ENCODE data around the gene MUC4. TPM values are rescaled to one million over a fixed set of nuclear protein-coding genes. Genes with fewer than 3 reads are reported as not detected.

Gene MUC4
- total RNA-seq, 2 donors from 2014 or later, result 0.35 to 2.3 TPM

DNA sequence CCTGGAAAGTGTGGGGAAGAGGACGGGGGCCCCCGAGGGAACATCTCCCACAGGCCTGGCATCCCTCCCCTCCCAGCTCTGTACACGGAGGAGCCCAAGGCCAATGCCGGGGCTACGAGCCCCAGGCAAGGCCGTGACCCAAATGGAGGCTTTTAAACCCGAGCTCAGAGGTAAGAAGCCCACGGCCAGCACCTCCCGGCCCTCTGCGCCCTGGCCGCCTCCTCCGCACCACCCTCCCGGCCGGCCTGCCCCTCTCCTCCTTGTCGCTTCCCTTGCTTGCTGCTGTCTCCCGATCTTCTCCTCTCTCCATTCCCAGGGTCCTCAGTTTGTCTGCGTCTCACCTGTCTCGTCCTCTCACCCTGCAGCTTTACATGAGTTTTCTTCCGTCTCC is 1.3 kb downstream of the MUC4 start:
- Histone ChIP-seq H3K36me3 (ENCODE audit: control insufficient read depth, insufficient read depth, low read length) (no peaks in the 10 kb centered on the region), H3K27me3 (ENCODE audit: control insufficient read depth, insufficient read depth, low read length, poor library complexity, severe bottlenecking) (no peaks in the 10 kb centered on the region), H3K9ac (ENCODE audit: extremely low read depth, low read length, poor library complexity, severe bottlenecking) (no peak overlapping the region), H3K4me3 (ENCODE audit: low read length) (no peak overlapping the region), H3K9me3 (ENCODE audit: control insufficient read depth, low read length) (no peaks in the 10 kb centered on the region), H3K27ac (ENCODE audit: low read depth, low read length) (no peak overlapping the region), H3K4me1 (ENCODE audit: control insufficient read depth, insufficient read depth, low read length) (no peaks in the 10 kb centered on the region)
- Mint-ChIP-seq H3K9me3 (no peaks in the 10 kb centered on the region), H3K27ac (no peak overlapping the region), H3K36me3 (ENCODE audit: low read depth) (no peaks in the 10 kb centered on the region), H3K4me1 (peaks cover 14% of the 10 kb centered on the region), H3K4me3 (no peak overlapping the region), H3K27me3 (ENCODE audit: insufficient read depth) (peaks cover 9% of the 10 kb centered on the region)
- peak; percentile 62 for DNase-seq
- TF ChIP-seq, protein P1, sequence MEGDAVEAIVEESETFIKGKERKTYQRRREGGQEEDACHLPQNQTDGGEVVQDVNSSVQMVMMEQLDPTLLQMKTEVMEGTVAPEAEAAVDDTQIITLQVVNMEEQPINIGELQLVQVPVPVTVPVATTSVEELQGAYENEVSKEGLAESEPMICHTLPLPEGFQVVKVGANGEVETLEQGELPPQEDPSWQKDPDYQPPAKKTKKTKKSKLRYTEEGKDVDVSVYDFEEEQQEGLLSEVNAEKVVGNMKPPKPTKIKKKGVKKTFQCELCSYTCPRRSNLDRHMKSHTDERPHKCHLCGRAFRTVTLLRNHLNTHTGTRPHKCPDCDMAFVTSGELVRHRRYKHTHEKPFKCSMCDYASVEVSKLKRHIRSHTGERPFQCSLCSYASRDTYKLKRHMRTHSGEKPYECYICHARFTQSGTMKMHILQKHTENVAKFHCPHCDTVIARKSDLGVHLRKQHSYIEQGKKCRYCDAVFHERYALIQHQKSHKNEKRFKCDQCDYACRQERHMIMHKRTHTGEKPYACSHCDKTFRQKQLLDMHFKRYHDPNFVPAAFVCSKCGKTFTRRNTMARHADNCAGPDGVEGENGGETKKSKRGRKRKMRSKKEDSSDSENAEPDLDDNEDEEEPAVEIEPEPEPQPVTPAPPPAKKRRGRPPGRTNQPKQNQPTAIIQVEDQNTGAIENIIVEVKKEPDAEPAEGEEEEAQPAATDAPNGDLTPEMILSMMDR (conservative IDR thresholded peaks at IDR 0.05), result no peak
- WGBS, 2 experiments (ENCODE audit: insufficient coverage in 1 of 2, insufficient read length in 1 of 2), result 84 to 85% methylated on average over 18 to 19 of the region's 19 CpGs

DNA sequence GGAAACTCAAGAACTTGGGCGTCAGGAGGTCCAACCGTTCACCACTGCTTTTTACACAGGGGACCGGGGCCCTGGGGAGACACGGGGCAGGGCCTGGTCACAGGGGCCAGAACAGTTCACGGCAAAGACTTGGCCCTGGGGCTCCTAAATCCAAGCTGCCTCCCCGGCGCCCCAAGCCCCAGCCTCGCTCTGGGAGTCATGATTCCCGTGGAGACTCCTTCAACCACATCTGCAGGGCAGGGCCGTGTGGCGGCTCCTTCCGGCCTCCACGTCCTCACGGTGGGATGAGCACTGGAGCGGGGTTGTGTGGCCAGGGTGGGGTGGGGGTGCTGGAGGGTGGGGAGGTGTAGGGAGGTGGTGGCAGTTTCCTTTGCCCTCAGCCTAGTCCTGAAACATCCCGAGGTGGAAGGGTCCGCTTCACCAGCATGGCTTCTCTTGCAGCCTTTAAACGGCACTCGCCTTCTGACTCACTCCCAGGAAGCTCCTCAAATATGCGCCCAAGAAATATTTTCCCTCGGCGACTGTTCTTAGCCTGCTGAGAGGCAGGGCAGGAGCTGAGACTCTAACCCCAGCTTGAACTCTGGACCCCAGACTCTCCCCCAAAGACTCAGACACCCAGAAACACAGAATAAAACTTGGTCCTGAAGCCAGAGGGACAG is 1.8 kb downstream of the MUC4 start:
- DNase-seq, result peak; percentile 63
- Histone ChIP-seq H3K27me3 (ENCODE audit: control insufficient read depth, insufficient read depth, low read length, poor library complexity, severe bottlenecking) (no peaks in the 10 kb centered on the region), H3K27ac (ENCODE audit: low read depth, low read length) (no peak overlapping the region), H3K36me3 (ENCODE audit: control insufficient read depth, insufficient read depth, low read length) (no peaks in the 10 kb centered on the region), H3K4me1 (ENCODE audit: control insufficient read depth, insufficient read depth, low read length) (no peaks in the 10 kb centered on the region), H3K9me3 (ENCODE audit: control insufficient read depth, low read length) (no peaks in the 10 kb centered on the region), H3K4me3 (ENCODE audit: low read length) (no peak overlapping the region), H3K9ac (ENCODE audit: extremely low read depth, low read length, poor library complexity, severe bottlenecking) (no peak overlapping the region)
- peaks cover 11% of the 10 kb centered on the region for H3K4me1 Mint-ChIP-seq
- 75 to 89% methylated on average over 12 to 22 of the region's 22 CpGs for WGBS, 2 experiments (ENCODE audit: insufficient coverage in 1 of 2, insufficient read length in 1 of 2)
- H3K36me3 Mint-ChIP-seq (ENCODE audit: low read depth), result no peaks in the 10 kb centered on the region
- no peak overlapping the region for H3K4me3 Mint-ChIP-seq
- no peaks in the 10 kb centered on the region for H3K9me3 Mint-ChIP-seq
- peaks cover 9% of the 10 kb centered on the region for H3K27me3 Mint-ChIP-seq (ENCODE audit: insufficient read depth)
- no peak overlapping the region for H3K27ac Mint-ChIP-seq
- TF ChIP-seq, protein P1 (conservative IDR thresholded peaks at IDR 0.05), result no peak

DNA sequence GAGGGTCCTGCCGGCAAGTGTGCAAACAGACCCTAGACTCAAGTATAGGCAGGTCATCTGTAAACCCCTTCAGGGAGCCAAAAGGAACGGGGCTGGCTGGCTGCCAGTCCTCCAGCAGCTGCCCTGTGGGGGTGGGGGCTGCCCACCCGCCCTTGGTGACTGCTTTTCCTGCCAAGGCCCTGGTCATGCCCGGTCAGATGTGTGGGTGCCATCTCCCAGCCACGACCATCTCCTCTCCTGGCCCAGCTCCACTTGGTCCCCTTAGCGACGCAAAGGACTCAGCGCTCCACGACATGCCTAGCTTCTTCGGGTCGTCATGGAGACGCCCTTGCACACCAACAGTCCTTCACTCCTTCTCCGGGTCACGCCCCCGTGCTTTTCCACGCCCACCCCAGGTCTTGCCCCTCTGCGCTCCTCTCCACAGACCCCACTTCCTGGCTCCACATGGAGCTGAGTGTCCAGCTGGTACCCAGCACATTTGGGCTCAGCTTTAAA is 2.4 kb downstream of the MUC4 start:
- Mint-ChIP-seq H3K4me3 (no peak overlapping the region), H3K36me3 (ENCODE audit: low read depth) (no peaks in the 10 kb centered on the region), H3K9me3 (no peaks in the 10 kb centered on the region), H3K27ac (no peak overlapping the region), H3K4me1 (peaks cover 10% of the 10 kb centered on the region), H3K27me3 (ENCODE audit: insufficient read depth) (peaks cover 9% of the 10 kb centered on the region)
- H3K9me3 ChIP-seq (ENCODE audit: control insufficient read depth, low read length), result no peaks in the 10 kb centered on the region
- H3K4me3 ChIP-seq (ENCODE audit: low read length), result no peak overlapping the region
- 81 to 91% methylated on average over 15 to 17 of the region's 17 CpGs for WGBS, 2 experiments (ENCODE audit: insufficient coverage in 1 of 2, insufficient read length in 1 of 2)
- no peaks in the 10 kb centered on the region for H3K36me3 ChIP-seq (ENCODE audit: control insufficient read depth, insufficient read depth, low read length)
- H3K4me1 ChIP-seq (ENCODE audit: control insufficient read depth, insufficient read depth, low read length), result no peaks in the 10 kb centered on the region
- TF ChIP-seq, protein P1 (conservative IDR thresholded peaks at IDR 0.05), result no peak
- H3K27me3 ChIP-seq (ENCODE audit: control insufficient read depth, insufficient read depth, low read length, poor library complexity, severe bottlenecking), result no peaks in the 10 kb centered on the region
- DNase-seq, result peak; percentile 54
- no peak overlapping the region for H3K27ac ChIP-seq (ENCODE audit: low read depth, low read length)
- H3K9ac ChIP-seq (ENCODE audit: extremely low read depth, low read length, poor library complexity, severe bottlenecking), result no peak overlapping the region
